OCI-LY7 (cell line): ENCODE data around the gene ANAPC16. TPM values are rescaled to one million over a fixed set of nuclear protein-coding genes. Genes with fewer than 3 reads are reported as not detected.

Source experiments
- BruUV-seq: library from RNA; stranded (reverse); fragments of 400-500 nt; replicated peaks from 2 replicates; lab custom pipeline; 2021; lab: Mats Ljungman, UMichigan
- CTCF ChIA-PET: fragments of 300-600 bp; sonication (Branson Sonifier 250); formaldehyde crosslinking; loops from one replicate; lab custom pipeline; 2022; ENCODE audit warnings: antibody characterized with exemption; ENCODE audit not compliant: unreplicated experiment; lab: Charles Lee
- POLR2A ChIA-PET: fragments of 300-600 bp; sonication (Branson Sonifier 250); formaldehyde crosslinking; loops from one replicate; lab custom pipeline; 2022; ENCODE audit warnings: antibody characterized with exemption; lab: Charles Lee
- DNase-seq: peaks from one replicate; pipeline ENCODE4 v3.0.0-alpha.2; 2015; ENCODE audit warnings: low spot score
- H2AFZ ChIP-seq: fragments of 200-600 bp; sonication (generic), shearing (Covaris generic); 2 replicates; pipeline ENCODE4 v1.6.1; 2014; ENCODE audit warnings: mild to moderate bottlenecking, antibody characterized with exemption, low read length, moderate library complexity
- H3K27ac ChIP-seq: fragments of 200-600 bp; sonication (generic); 2 replicates; pipeline ENCODE4 v1.5.1; 2014; ENCODE audit warnings: mixed run types, low read depth, mild to moderate bottlenecking, moderate library complexity, low read length, inconsistent platforms; ENCODE audit not compliant: poor library complexity, severe bottlenecking
- H3K36me3 ChIP-seq: fragments of 200-600 bp; sonication (generic); 2 replicates; pipeline ENCODE4 v1.6.1; 2014; ENCODE audit warnings: mild to moderate bottlenecking, antibody characterized with exemption, low read length, moderate library complexity, mixed read lengths; ENCODE audit not compliant: insufficient read depth
- H3K4me1 ChIP-seq: fragments of 200-600 bp; sonication (generic); 2 replicates; pipeline ENCODE4 v1.5.1; 2014; ENCODE audit warnings: mild to moderate bottlenecking, low read length; ENCODE audit not compliant: insufficient read depth, poor library complexity, severe bottlenecking
- H3K4me2 ChIP-seq: fragments of 200-600 bp; sonication (generic); 2 replicates; pipeline ENCODE4 v1.6.1; 2014; ENCODE audit warnings: mild to moderate bottlenecking, low read length
- H3K4me3 ChIP-seq: fragments of 200-600 bp; sonication (generic); 2 replicates; pipeline ENCODE4 v1.5.1; 2014; ENCODE audit warnings: mild to moderate bottlenecking, low read depth, low read length; ENCODE audit not compliant: poor library complexity, severe bottlenecking
- H3K79me2 ChIP-seq: fragments of 200-600 bp; sonication (generic); 2 replicates; pipeline ENCODE4 v1.6.1; 2016; ENCODE audit warnings: low read depth, mild to moderate bottlenecking, low read length, moderate library complexity, mixed read lengths; ENCODE audit not compliant: insufficient read depth
- H3K9me2 ChIP-seq: fragments of 200-600 bp; sonication (generic); 2 replicates; pipeline ENCODE4 v1.6.1; 2016; ENCODE audit warnings: mild to moderate bottlenecking, low read length, mixed read lengths; ENCODE audit not compliant: insufficient read depth
- H3K9me3 ChIP-seq: fragments of 200-600 bp; sonication (generic); 2 replicates; pipeline ENCODE4 v1.6.1; 2014; ENCODE audit warnings: mild to moderate bottlenecking, mixed run types, low read length, mixed read lengths
- H4K20me1 ChIP-seq: fragments of 200-600 bp; sonication (generic); 2 replicates; pipeline ENCODE4 v1.6.1; 2014; ENCODE audit warnings: mild to moderate bottlenecking, antibody characterized with exemption, low read length, moderate library complexity, mixed read lengths; ENCODE audit not compliant: insufficient read depth
- EZH2phosphoT487 ChIP-seq: fragments of 200-600 bp; sonication (generic); IDR thresholded peaks from 2 replicates; pipeline ENCODE4 v1.6.1; 2018; ENCODE audit warnings: low read depth, borderline replicate concordance, mild to moderate bottlenecking, mixed run types, antibody characterized with exemption, low read length, moderate library complexity, mixed read lengths
- intact Hi-C: fragments of 100-400 bp; cut with micrococcal nuclease; formaldehyde crosslinking; loops from one replicate; pipeline ENCODE4 v1.10.0; 2022; ENCODE audit not compliant: unreplicated experiment
- total RNA-seq, 2 experiments: library from RNA; depleted of rRNA in 1 of 2; stranded (reverse); fragments of >200 nt in 1 of 2; shearing (Covaris generic) in 1 of 2; gene quantifications; 2 replicates each; pipeline ENCODE4 v1.2.3, GENCODE V29; 2014 to 2022
- TF ChIP-seq, protein P1 (sequence below): fragments of 200-600 bp; sonication (generic); conservative IDR thresholded peaks from 2 replicates; pipeline ENCODE4 v1.5.1; 2014; ENCODE audit warnings: mild to moderate bottlenecking, antibody characterized with exemption, low read length, moderate library complexity, mixed read lengths

The ANAPC16 gene
- total RNA-seq, 2 experiments from 2014 or later = 68.0 to 92.8 TPM

DNA sequence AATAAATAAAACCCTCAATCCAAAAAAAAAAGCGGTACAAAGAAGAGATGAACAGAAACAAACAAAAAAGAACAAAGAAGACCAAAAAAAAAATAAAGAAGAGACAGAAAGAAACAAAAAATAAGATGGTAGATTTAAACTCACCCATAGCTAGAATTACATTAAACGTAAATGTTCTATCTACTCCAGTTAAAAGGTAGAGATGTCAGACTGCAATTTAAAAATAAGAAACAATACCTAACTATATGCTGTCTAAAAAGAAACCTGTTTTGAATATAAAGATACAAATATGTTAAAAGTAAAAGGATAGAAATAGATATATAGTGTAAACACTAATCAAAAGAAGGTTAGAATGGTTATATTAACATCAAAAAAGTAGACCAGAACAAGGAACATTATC is 31.7 kb upstream of the ANAPC16 start:
- Histone ChIP-seq H3K36me3 (peaks cover 42% of the 10 kb centered on the region), H3K4me1 (no peaks in the 10 kb centered on the region), H2AFZ (no peak overlapping the region), H3K9me3 (peaks cover 16% of the 10 kb centered on the region), H3K4me2 (no peak overlapping the region), H3K79me2 (no peaks in the 10 kb centered on the region), H4K20me1 (no peaks in the 10 kb centered on the region), H3K4me3 (no peak overlapping the region), H3K9me2 (no peaks in the 10 kb centered on the region), H3K27ac (no peak overlapping the region)
- ChIA-PET CTCF (no interaction called here), POLR2A (interaction anchor here (0.7 kb wide), 1 partner anchor 64 kb away, joined by 3 read pairs; no protein-coding TSS in a partner anchor)
- DNase-seq = no peak
- no TSS peak for BruUV-seq
- intact Hi-C loops = no loop called here
- TF ChIP-seq EZH2phosphoT487 = no peak
- TF ChIP-seq, protein P1, sequence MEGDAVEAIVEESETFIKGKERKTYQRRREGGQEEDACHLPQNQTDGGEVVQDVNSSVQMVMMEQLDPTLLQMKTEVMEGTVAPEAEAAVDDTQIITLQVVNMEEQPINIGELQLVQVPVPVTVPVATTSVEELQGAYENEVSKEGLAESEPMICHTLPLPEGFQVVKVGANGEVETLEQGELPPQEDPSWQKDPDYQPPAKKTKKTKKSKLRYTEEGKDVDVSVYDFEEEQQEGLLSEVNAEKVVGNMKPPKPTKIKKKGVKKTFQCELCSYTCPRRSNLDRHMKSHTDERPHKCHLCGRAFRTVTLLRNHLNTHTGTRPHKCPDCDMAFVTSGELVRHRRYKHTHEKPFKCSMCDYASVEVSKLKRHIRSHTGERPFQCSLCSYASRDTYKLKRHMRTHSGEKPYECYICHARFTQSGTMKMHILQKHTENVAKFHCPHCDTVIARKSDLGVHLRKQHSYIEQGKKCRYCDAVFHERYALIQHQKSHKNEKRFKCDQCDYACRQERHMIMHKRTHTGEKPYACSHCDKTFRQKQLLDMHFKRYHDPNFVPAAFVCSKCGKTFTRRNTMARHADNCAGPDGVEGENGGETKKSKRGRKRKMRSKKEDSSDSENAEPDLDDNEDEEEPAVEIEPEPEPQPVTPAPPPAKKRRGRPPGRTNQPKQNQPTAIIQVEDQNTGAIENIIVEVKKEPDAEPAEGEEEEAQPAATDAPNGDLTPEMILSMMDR = no peak

DNA sequence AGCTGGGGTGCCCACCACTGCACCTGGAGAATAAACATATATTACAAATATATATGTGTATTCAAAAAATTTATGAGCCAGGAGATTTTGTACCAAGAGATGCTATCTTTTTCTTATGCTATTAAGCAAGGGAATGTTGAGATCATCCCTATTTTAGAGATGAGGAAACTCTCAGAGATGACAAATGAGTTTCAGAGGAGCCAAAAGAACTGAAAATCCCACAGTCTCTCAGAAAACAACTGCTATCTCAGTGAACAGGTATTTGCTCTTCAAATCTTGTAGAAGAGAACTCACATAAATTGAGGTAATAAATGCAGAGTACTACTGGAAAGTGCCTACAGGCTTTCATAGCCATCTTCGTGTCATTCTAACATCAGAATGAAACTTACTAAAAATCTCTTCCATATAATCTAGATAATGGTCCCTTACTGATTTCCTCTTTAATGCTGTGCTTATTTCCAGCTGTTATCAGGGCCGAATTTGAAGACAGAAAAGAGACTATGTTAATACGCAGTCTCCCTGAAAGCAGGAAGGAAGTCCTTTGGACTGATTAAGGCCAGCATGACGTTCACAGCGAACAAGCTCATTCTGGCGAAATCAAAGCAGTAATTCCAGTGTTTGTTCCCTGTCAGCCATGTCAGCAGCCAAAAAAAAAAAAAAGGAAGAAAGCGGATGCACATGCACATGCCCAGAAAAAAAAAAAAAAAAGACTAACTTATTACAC is 29.4 kb upstream of the ANAPC16 start:
- TF ChIP-seq EZH2phosphoT487 = no peak
- TF ChIP-seq, protein P1 = no peak
- Histone ChIP-seq H2AFZ (no peak overlapping the region), H3K27ac (no peak overlapping the region), H3K4me3 (no peak overlapping the region), H3K79me2 (no peaks in the 10 kb centered on the region), H3K9me3 (peaks cover 16% of the 10 kb centered on the region), H3K36me3 (peaks cover 41% of the 10 kb centered on the region), H4K20me1 (no peaks in the 10 kb centered on the region), H3K4me2 (no peak overlapping the region), H3K4me1 (no peaks in the 10 kb centered on the region), H3K9me2 (no peaks in the 10 kb centered on the region)
- DNase-seq = no peak
- POLR2A ChIA-PET = interaction anchor here (0.7 kb wide), 3 partner anchors 42 to 253 kb away, joined by 3 to 4 read pairs (median 4); no protein-coding TSS in a partner anchor
- BruUV-seq = TSS peak; percentile 37
- intact Hi-C loops = no loop called here
- CTCF ChIA-PET = no interaction called here

DNA sequence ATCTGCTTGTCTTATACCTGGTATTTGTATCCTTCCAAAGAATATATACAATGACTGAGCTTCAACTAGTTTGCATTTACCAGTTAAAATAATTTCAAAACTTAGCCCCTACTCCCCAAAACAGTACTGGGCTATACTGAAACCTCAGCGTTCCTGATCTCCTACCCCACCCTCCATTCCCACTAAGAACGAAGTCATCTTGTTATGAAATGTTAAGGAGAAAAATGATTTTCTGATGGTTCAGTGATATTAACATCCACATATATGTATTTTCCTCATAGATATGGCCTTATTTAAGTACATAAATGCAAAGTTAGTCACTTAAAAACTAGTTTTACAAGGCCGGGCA is 28.9 kb upstream of the ANAPC16 start:
- intact Hi-C loops = no loop called here
- H3K4me3 ChIP-seq = no peak overlapping the region
- TF ChIP-seq, protein P1 = no peak
- TF ChIP-seq EZH2phosphoT487 = no peak
- no peaks in the 10 kb centered on the region for H4K20me1 ChIP-seq
- DNase-seq = no peak
- no peak overlapping the region for H3K27ac ChIP-seq
- BruUV-seq = no TSS peak
- no peaks in the 10 kb centered on the region for H3K4me1 ChIP-seq
- H3K36me3 ChIP-seq = peaks cover 36% of the 10 kb centered on the region
- H3K9me3 ChIP-seq = peaks cover 16% of the 10 kb centered on the region
- H3K9me2 ChIP-seq = no peaks in the 10 kb centered on the region
- H2AFZ ChIP-seq = no peak overlapping the region
- no peaks in the 10 kb centered on the region for H3K79me2 ChIP-seq
- no peak overlapping the region for H3K4me2 ChIP-seq
- POLR2A ChIA-PET = interaction anchor here (0.7 kb wide), 3 partner anchors 43 to 254 kb away, joined by 3 to 4 read pairs (median 4); no protein-coding TSS in a partner anchor
- CTCF ChIA-PET = no interaction called here
